Effector memory CD4-positive, alpha-beta T cell (primary cell): ENCODE results near the gene ACAP1.
"Not testable (repeated sequence)": the region's sequence is repeated elsewhere in the genome, so short reads cannot be mapped to it uniquely, and the experiment has no call there.

Experiments used
- DNase-seq, 3 donors: peaks; one replicate each; pipeline ENCODE4 v3.0.0-alpha.2; 2020
- H3K27ac ChIP-seq: 2 replicates; pipeline ENCODE4 v1.7.0; 2013; ENCODE audit warnings: mild to moderate bottlenecking, low read length, moderate library complexity; ENCODE audit not compliant: insufficient read depth, poor library complexity, severe bottlenecking
- H3K27me3 ChIP-seq: replicated peaks from 2 replicates; pipeline ENCODE4 v1.7.0; 2013; ENCODE audit warnings: mild to moderate bottlenecking, low read length; ENCODE audit not compliant: insufficient read depth, control insufficient read depth, poor library complexity, severe bottlenecking
- H3K36me3 ChIP-seq: 2 replicates; pipeline ENCODE4 v1.7.0; 2013; ENCODE audit warnings: mild to moderate bottlenecking, low read length, moderate library complexity; ENCODE audit not compliant: control insufficient read depth, insufficient read depth
- H3K4me1 ChIP-seq: 2 replicates; pipeline ENCODE4 v1.7.0; 2013; ENCODE audit warnings: low read length, mild to moderate bottlenecking; ENCODE audit not compliant: control insufficient read depth, insufficient read depth, poor library complexity, severe bottlenecking
- H3K4me3 ChIP-seq: 2 replicates; pipeline ENCODE4 v1.7.0; 2013; ENCODE audit warnings: low read length, low read depth, mild to moderate bottlenecking; ENCODE audit not compliant: insufficient read depth, poor library complexity, severe bottlenecking
- H3K9me3 ChIP-seq: 2 replicates; pipeline ENCODE4 v1.7.0; 2013; ENCODE audit warnings: mild to moderate bottlenecking, low read length, moderate library complexity; ENCODE audit not compliant: control insufficient read depth

ACAP1 gene

DNA sequence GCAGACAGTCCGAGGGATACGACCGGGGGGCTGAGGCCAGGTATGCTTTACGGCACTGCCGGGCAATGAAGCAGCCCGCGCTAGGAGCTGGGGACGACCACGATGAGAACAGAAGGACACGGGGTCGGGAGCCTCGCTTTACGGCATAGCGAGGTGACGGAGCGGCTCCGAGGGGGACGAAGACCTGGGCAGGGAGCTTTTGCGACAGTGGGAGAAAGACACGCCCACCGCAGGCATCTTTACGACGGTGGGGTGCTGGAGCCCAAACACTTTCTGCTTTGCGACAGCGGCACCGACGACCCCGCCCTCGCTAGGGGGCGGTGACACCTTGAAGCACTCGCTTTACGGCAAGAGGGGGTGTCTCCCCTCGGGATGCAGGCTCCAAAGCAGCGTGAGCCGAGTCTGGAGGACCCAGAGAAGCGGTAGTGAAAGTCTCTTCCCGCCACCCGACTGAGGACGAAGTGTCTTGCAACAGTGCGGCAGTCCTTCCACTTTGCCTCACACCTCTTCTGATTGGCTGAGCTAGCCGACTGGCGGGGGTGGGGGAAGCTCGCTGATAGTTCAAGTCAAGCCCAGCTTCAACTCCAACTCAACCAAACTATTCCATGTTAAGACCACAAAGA, 6.8 kb upstream of the ACAP1 start:
- peak; percentile 90 to 95 (median 94) for DNase-seq
- Histone ChIP-seq H3K36me3 (peaks cover 16% of the 10 kb centered on the region), H3K9me3 (no peaks in the 10 kb centered on the region), H3K27ac (peak overlapping the region; percentile 85), H3K4me1 (peaks cover 28% of the 10 kb centered on the region), H3K27me3 (no peaks in the 10 kb centered on the region), H3K4me3 (peak overlapping the region; percentile 90)

GRCh38 chr17:7329997-7330637, 6.2 kb upstream of the ACAP1 start:
- DNase-seq, result peak; percentile 63 to 75 (median 73)
- peaks cover 32% of the 10 kb centered on the region for H3K4me1 ChIP-seq
- H3K27me3 ChIP-seq, result no peaks in the 10 kb centered on the region
- no peaks in the 10 kb centered on the region for H3K9me3 ChIP-seq
- H3K36me3 ChIP-seq, result peaks cover 16% of the 10 kb centered on the region
- peak overlapping the region; percentile 85 for H3K27ac ChIP-seq
- peak overlapping the region; percentile 90 for H3K4me3 ChIP-seq

GRCh38 chr17:7330638-7331015, 5.7 kb upstream of the ACAP1 start:
- Histone ChIP-seq H3K4me1 (peaks cover 37% of the 10 kb centered on the region), H3K27me3 (no peaks in the 10 kb centered on the region), H3K4me3 (peak overlapping the region; percentile 90), H3K27ac (peak overlapping the region; percentile 85), H3K36me3 (peaks cover 11% of the 10 kb centered on the region), H3K9me3 (no peaks in the 10 kb centered on the region)
- DNase-seq, result no peak

GRCh38 chr17:7332111-7332510, 4.2 kb upstream of the ACAP1 start:
- no peak for DNase-seq
- H3K4me3 ChIP-seq, result peak overlapping the region; percentile 15
- no peaks in the 10 kb centered on the region for H3K9me3 ChIP-seq
- no peak overlapping the region for H3K27ac ChIP-seq
- peaks cover 46% of the 10 kb centered on the region for H3K4me1 ChIP-seq
- H3K36me3 ChIP-seq, result no peaks in the 10 kb centered on the region
- no peaks in the 10 kb centered on the region for H3K27me3 ChIP-seq

DNA sequence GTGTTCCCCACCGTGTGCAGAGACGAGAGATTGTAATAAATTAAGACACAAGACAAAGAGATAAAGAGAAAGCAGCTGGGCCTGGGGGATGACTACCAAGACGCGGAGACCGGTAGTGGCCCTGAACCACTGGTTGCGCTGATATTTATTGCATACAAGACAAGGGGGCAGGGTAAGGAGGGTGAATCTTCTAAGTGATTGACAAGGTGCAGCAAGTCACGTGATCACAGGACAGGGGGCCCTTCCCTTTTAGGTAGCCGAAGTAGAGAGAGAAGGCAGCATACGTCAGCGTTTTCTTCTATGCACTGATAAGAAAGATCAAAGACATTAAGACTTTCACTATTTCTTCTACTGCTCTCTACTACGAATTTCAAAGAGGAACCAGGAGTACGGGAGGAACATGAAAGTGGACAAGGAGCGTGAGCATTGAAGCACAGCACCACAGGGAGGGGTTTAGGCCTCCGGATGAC, 3.7 kb upstream of the ACAP1 start:
- Histone ChIP-seq H3K27ac (peak overlapping the region; percentile 9), H3K4me3 (peak overlapping the region; percentile 15), H3K4me1 (peaks cover 51% of the 10 kb centered on the region)
- not testable (repeated sequence) for H3K36me3 ChIP-seq, H3K9me3 ChIP-seq, H3K27me3 ChIP-seq
- DNase-seq, result peak in 1 of 3 donors; percentile 60

- no peaks in the 10 kb centered on the region for H3K9me3 ChIP-seq
- no peak for DNase-seq
- no peaks in the 10 kb centered on the region for H3K27me3 ChIP-seq
- peaks cover 65% of the 10 kb centered on the region for H3K4me1 ChIP-seq
- H3K4me3 ChIP-seq, result no peak overlapping the region
- H3K36me3 ChIP-seq, result peaks cover 9% of the 10 kb centered on the region
- peak overlapping the region; percentile 38 for H3K27ac ChIP-seq
Observed at GRCh38 chr17:7334938-7335538, 1.3 kb upstream of the ACAP1 start.

DNA sequence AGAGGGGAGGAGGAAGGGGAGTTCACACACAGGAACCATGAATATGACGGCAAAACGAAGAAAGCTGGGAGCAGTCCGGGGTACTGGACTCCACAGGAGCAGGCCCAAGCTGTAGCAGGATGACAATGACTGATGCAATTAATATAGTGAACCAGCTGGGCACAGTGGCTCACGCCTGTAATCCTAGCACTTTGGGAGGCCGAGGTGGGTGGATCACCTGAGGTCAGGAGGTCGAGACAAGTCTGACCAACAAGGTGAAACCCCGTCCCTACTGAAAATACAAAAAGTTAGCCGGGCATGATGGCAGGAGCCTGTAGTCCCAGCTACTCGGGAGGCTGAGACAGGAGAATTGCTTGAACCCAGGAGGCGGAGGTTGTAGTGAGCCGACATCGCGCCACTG, 564 bp upstream of the ACAP1 start:
- H3K27me3 ChIP-seq, H3K9me3 ChIP-seq, DNase-seq: not testable (repeated sequence)
- Histone ChIP-seq H3K27ac (peak overlapping the region; percentile 71), H3K4me3 (peak overlapping the region; percentile 75), H3K4me1 (peaks cover 59% of the 10 kb centered on the region), H3K36me3 (peaks cover 15% of the 10 kb centered on the region)

DNA sequence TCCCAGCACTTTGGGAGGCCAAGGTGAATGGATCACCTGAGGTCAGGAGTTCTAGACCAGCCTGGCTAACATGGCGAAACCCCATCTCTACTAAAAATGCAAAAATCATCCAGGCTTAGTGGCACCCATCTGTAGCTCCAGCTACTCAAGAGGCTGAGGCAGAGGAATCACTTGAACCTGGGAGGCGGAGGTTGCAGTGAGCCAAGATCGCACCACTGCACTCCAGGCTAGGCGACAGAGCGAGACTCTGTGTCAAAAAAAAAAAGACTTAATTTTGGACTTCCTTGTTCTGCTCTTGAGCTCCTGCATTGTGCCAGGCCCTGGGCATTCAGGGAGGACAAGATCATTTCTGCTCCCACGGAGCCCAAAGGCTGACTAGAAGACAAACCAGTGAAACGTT, 1.3 kb downstream of the ACAP1 start:
- H3K4me1 ChIP-seq, result peaks cover 49% of the 10 kb centered on the region
- H3K27ac ChIP-seq, result peak overlapping the region; percentile 71
- H3K27me3 ChIP-seq, H3K9me3 ChIP-seq, DNase-seq: not testable (repeated sequence)
- H3K36me3 ChIP-seq, result peaks cover 33% of the 10 kb centered on the region
- H3K4me3 ChIP-seq, result peak overlapping the region; percentile 75

GRCh38 chr17:7340179-7340578, 3.9 kb downstream of the ACAP1 start:
- Histone ChIP-seq H3K36me3 (peaks cover 59% of the 10 kb centered on the region), H3K4me1 (peaks cover 32% of the 10 kb centered on the region), H3K4me3 (no peak overlapping the region), H3K27ac (peak overlapping the region; percentile 18), H3K27me3 (no peaks in the 10 kb centered on the region), H3K9me3 (no peaks in the 10 kb centered on the region)
- no peak for DNase-seq

GRCh38 chr17:7341842-7342241, 5.5 kb downstream of the ACAP1 start:
- Histone ChIP-seq H3K27me3 (no peaks in the 10 kb centered on the region), H3K36me3 (peaks cover 75% of the 10 kb centered on the region), H3K4me3 (no peak overlapping the region), H3K4me1 (peaks cover 21% of the 10 kb centered on the region), H3K27ac (no peak overlapping the region), H3K9me3 (no peaks in the 10 kb centered on the region)
- DNase-seq, result no peak
